ENCODE results near the gene SCN8A.

SCN8A gene

DNA sequence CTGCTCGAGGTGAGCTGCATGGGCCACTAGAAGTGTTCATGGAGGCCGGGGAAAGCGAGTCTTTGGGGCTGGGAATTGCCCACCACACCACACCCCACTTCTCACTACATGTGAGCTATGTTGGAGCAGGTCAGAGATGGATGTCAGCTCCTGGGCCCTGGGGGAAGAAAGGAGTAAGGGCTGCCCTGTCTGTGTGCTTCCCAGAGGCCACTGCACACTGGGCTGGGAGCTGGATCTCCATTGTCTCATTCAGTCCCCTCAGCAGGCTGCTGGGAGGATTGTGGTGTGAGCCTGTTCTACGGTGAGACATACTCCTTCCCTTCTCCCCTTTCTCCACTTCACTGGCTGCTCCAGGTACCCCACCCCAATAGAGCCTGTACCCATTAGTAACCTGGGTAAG is 247.0 kb downstream of the SCN8A start:
- DNase-seq (ENCODE audit: low read depth): no peak
- no peak overlapping the region for H3K4me3 ChIP-seq (replicated peaks; ENCODE audit: low read depth, low read length)
- TF ChIP-seq, protein P1, sequence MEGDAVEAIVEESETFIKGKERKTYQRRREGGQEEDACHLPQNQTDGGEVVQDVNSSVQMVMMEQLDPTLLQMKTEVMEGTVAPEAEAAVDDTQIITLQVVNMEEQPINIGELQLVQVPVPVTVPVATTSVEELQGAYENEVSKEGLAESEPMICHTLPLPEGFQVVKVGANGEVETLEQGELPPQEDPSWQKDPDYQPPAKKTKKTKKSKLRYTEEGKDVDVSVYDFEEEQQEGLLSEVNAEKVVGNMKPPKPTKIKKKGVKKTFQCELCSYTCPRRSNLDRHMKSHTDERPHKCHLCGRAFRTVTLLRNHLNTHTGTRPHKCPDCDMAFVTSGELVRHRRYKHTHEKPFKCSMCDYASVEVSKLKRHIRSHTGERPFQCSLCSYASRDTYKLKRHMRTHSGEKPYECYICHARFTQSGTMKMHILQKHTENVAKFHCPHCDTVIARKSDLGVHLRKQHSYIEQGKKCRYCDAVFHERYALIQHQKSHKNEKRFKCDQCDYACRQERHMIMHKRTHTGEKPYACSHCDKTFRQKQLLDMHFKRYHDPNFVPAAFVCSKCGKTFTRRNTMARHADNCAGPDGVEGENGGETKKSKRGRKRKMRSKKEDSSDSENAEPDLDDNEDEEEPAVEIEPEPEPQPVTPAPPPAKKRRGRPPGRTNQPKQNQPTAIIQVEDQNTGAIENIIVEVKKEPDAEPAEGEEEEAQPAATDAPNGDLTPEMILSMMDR (IDR thresholded peaks at IDR 0.05; ENCODE audit: low read length, missing control alignments): no peak

DNA sequence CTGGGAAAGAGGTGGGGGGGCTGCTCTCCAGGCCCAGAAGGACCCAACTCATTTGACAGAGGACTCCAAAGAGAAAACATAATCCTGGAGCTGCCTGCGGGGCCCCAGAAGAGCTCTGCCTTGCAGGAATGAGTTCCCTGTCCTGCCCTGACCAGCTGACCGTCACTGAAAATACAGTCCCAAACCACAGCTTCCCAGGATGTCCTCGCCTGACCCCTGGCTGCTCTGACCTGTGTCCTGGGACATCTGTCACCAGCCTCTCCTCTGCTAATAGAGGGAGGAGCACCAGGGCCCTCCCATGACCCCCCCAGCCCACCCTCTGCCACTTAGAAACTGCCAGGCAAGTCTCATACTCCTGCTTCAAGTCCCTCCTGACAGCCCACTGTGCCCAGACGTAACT is 247.7 kb downstream of the SCN8A start:
- no peak for DNase-seq (ENCODE audit: low read depth)
- TF ChIP-seq, protein P1 (IDR thresholded peaks at IDR 0.05; ENCODE audit: low read length, missing control alignments): no peak
- H3K4me3 ChIP-seq (replicated peaks; ENCODE audit: low read depth, low read length): no peak overlapping the region

DNA sequence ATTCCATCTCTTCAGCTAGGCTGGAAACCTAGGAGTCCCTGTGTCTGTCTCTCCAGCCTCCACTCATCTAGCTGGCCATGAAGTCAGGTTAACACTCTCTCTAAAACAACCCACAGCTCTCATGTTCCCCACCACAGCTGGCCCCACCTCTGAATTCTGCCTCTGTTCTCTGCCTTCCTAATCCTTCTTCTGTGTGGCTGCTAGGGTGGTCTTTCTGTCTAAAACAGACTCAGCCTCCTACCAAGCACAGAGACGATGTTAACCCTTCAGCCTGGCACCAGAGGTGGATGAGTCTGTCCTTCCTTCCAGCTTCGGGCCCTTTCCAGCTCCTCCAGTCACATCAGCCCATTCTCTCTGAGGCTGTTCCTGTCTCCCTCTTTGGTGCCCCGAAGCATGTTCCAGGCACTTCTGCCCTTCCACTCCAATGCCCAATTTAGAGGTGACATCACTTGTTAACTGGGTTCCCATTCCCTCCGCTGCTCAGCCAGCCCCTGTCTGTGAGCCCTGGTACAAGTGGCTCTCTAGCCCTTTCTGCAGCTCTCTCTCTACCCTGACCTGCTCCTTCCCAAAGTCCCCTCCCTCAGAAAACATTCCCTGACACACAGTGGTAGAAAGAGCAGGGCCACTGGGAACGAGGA is 248.4 kb downstream of the SCN8A start:
- TF ChIP-seq, protein P1 (IDR thresholded peaks at IDR 0.05; ENCODE audit: low read length, missing control alignments): no peak
- no peak overlapping the region for H3K4me3 ChIP-seq (replicated peaks; ENCODE audit: low read depth, low read length)
- DNase-seq (ENCODE audit: low read depth): no peak

DNA sequence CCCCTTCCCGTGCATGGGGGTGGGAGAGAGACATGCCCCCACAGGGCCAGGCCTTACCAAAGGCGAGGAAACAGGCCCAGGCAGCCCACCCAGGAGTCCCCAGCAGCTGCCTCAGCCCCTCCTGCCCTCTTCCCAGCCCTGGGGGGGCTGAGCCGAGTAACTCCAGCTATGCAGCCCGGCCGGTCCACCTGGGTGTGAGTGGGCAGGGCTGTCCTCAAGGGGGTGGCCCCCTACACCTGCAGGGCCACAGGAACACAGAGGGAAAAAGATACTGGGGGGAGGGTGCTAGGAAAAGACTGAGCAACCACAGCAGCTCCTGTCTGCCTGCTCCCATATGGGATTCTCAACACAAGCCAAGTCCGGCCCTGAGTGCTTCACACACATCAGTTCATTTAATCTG is 249.9 kb downstream of the SCN8A start:
- no peak for DNase-seq (ENCODE audit: low read depth)
- TF ChIP-seq, protein P1 (IDR thresholded peaks at IDR 0.05; ENCODE audit: low read length, missing control alignments): no peak
- no peak overlapping the region for H3K4me3 ChIP-seq (replicated peaks; ENCODE audit: low read depth, low read length)

DNA sequence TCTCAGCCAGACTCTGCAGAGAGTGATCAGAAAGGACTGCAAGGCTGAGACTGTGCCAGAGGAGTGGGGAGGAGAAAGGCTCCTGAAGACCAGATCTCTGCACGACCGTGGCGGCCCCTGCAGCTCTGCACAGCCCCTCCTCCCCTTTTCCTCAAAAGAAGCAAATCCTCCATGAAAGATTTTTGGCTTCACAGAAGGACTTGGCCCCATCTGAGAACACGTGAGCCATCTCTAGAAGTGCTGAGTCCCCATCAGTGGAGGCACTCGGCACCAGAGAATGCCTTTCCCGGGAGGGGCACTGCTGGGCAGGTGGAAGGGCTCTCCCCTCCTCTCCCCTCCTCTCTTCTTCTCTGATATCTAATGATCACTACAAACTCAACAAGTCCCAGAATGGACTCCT is 250.7 kb downstream of the SCN8A start:
- H3K4me3 ChIP-seq (replicated peaks; ENCODE audit: low read depth, low read length): no peak overlapping the region

DNA sequence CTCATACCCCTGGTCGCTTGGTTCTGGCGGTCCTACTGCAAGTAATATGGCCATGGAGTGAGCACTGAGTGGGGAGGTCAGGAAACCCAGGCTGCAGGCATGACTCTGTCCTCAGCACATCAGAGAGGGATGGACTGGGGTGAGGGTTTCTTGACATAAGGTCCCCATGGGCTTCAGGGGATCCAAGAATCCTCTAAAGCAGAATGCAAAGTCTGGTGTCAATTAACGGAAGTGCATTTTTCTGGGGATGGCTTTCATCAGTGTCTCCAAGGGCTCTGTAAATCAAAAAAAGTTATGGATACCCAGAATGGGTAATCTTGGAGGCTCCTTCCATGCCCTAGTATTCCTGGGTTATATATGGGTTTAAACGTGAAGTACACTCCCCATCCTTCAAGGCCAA is 253.8 kb downstream of the SCN8A start:
- TF ChIP-seq, protein P1 (IDR thresholded peaks at IDR 0.05; ENCODE audit: low read length, missing control alignments): no peak
- H3K4me3 ChIP-seq (replicated peaks; ENCODE audit: low read depth, low read length): no peak overlapping the region
- no peak for DNase-seq (ENCODE audit: low read depth)

More for the DNA sequence above, 250.7 kb downstream of the SCN8A start:
- TF ChIP-seq, protein P1 (IDR thresholded peaks at IDR 0.05; ENCODE audit: low read length, missing control alignments): no peak
- DNase-seq (ENCODE audit: low read depth): no peak

DNA sequence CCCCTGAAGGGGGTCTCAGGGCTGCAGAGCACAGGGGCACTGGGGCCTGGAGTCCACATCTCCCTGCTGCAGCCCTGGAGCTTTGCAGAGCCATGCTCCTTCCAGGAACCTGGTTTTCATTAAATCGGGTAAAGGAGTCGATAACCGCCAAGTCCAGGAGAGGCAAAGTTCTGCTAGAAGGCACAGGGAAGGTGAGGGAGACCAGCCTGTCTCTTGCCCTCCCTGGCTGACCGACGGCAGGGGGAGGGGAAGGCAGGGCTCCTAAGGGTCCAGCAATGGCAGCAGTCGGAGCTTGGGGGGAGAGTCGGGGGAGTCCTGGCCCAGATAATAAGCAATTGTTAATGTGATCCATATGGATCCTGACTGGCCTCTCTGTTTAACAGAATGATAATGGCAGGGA is 254.4 kb downstream of the SCN8A start:
- H3K4me3 ChIP-seq (replicated peaks; ENCODE audit: low read depth, low read length): no peak overlapping the region
- no peak for DNase-seq (ENCODE audit: low read depth)

More for the DNA sequence above, 254.4 kb downstream of the SCN8A start:
- TF ChIP-seq, protein P1 (IDR thresholded peaks at IDR 0.05; ENCODE audit: low read length, missing control alignments): no peak
